Measurements from ENCODE around the gene TSC2.

The TSC2 gene

GRCh38 chr16:2002406-2003230 lies 45.2 kb upstream of the TSC2 start:
- no peak for DNase-seq (ENCODE audit: low read depth)
- no peak for TF ChIP-seq CTCF (conservative IDR thresholded peaks at IDR 0.05; ENCODE audit: low read depth, low read length)
- H3K4me3 ChIP-seq (ENCODE audit: low read length), result no peak overlapping the region

GRCh38 chr16:2003231-2003826 lies 44.5 kb upstream of the TSC2 start:
- no peak for TF ChIP-seq CTCF (conservative IDR thresholded peaks at IDR 0.05; ENCODE audit: low read depth, low read length)
- no peak for DNase-seq (ENCODE audit: low read depth)
- H3K4me3 ChIP-seq (ENCODE audit: low read length), result no peak overlapping the region

GRCh38 chr16:2003827-2004641 lies 43.8 kb upstream of the TSC2 start:
- no peak overlapping the region for H3K4me3 ChIP-seq (ENCODE audit: low read length)

GRCh38 chr16:2004795-2005517 lies 42.8 kb upstream of the TSC2 start:
- TF ChIP-seq CTCF (conservative IDR thresholded peaks at IDR 0.05; ENCODE audit: low read depth, low read length), result no peak
- DNase-seq (ENCODE audit: low read depth), result no peak
- H3K4me3 ChIP-seq (ENCODE audit: low read length), result no peak overlapping the region

More at GRCh38 chr16:2003827-2004641, 43.8 kb upstream of the TSC2 start:
- peak; percentile 63 for DNase-seq (ENCODE audit: low read depth)
- TF ChIP-seq CTCF (conservative IDR thresholded peaks at IDR 0.05; ENCODE audit: low read depth, low read length), result peak; percentile 98

- DNase-seq (ENCODE audit: low read depth), result no peak
- H3K4me3 ChIP-seq (ENCODE audit: low read length), result no peak overlapping the region
- no peak for TF ChIP-seq CTCF (conservative IDR thresholded peaks at IDR 0.05; ENCODE audit: low read depth, low read length)
Measured at GRCh38 chr16:2005646-2006045, 42.1 kb upstream of the TSC2 start.

GRCh38 chr16:2006317-2006716 lies 41.5 kb upstream of the TSC2 start:
- H3K4me3 ChIP-seq (ENCODE audit: low read length), result no peak overlapping the region
- no peak for DNase-seq (ENCODE audit: low read depth)

More at GRCh38 chr16:2006317-2006716, 41.5 kb upstream of the TSC2 start:
- no peak for TF ChIP-seq CTCF (conservative IDR thresholded peaks at IDR 0.05; ENCODE audit: low read depth, low read length)

Measured in retinal pigment epithelial cell (primary cell).